ENCODE data around the gene PABPC1L. TPM values are rescaled to one million over a fixed set of nuclear protein-coding genes. Genes with fewer than 3 reads are reported as not detected.

Gene PABPC1L
- total RNA-seq, 1 experiment from 2014 or later = 102 TPM

GRCh38 chr20:44966030-44966961, 56.4 kb downstream of the PABPC1L start, which contains the start of gene STK4:
Gene STK4, plus strand, starts transcription at chr20:44966512. Its CDS starts 57 bp downstream, at chr20:44966569.
- Histone ChIP-seq H3K27ac (ENCODE audit: low read length) (peak within 1 kb of the TSS; percentile 88), H3K9me3 (ENCODE audit: control insufficient read depth, insufficient read depth, low read depth, low read length) (no peaks in the 10 kb centered on the region), H3K4me3 (ENCODE audit: low read depth in 2 of 2, low read length in 2 of 2) (peak within 1 kb of the TSS; percentile 94 to 99), H3K27me3 (ENCODE audit: control insufficient read depth, insufficient read depth, low read length) (no peaks in the 10 kb centered on the region), H3K4me1 (ENCODE audit: control insufficient read depth, insufficient read depth, low read length) (peaks cover 31% of the 10 kb centered on the region), H3K36me3 (ENCODE audit: control insufficient read depth, insufficient read depth, low read length) (peaks cover 3% of the 10 kb centered on the region; the same call in 1 of the 2 replicates)
- TF ChIP-seq CTCF (IDR thresholded peaks at IDR 0.05) (peak; percentile 72), SIN3A (IDR thresholded peaks at IDR 0.05; ENCODE audit: borderline replicate concordance, insufficient read depth, low read depth, low read length) (0 out of 2 replicates have a peak, but pooled peaks have one; percentile 41), TCF7L2 (IDR thresholded peaks at IDR 0.05; ENCODE audit: low read depth, low read length) (no peak), REST (IDR thresholded peaks at IDR 0.05; ENCODE audit: insufficient read depth in 1 of 2, low read depth in 2 of 2, low read length in 1 of 2) (no peak), POLR2AphosphoS5 (IDR thresholded peaks at IDR 0.05; ENCODE audit: low read depth, low read length) (peak; percentile 73; the same call in 1 of the 2 replicates)
- POLR2A ChIA-PET = interaction anchor here (0.6 kb wide), 1 partner anchor 536 kb away, joined by 3 read pairs; no protein-coding TSS in a partner anchor
- ATAC-seq (peak; percentile 98), DNase-seq (ENCODE audit: low read depth, low spot score) (peak; percentile 69)
- in situ Hi-C loops (cut with HindIII; ENCODE audit: low pct_unique_long_range_greater_than_20kb, low sequenced_read_pairs) (no loop called here), intact Hi-C loops (cut with micrococcal nuclease; ENCODE audit: unreplicated experiment) (no loop called here)
- no TSS peak for BruUV-seq (replicated peaks)
- CTCF ChIA-PET = no interaction called here

- peaks cover 31% of the 10 kb centered on the region for H3K4me1 ChIP-seq (ENCODE audit: control insufficient read depth, insufficient read depth, low read length)
- H3K4me3 ChIP-seq (ENCODE audit: low read depth in 2 of 2, low read length in 2 of 2) = peak overlapping the region; percentile 94 to 99
- DNase-seq (ENCODE audit: low read depth, low spot score) (no peak), ATAC-seq (no peak)
- no peak for TF ChIP-seq REST (IDR thresholded peaks at IDR 0.05; ENCODE audit: insufficient read depth in 1 of 2, low read depth in 2 of 2, low read length in 1 of 2)
- no peak for TF ChIP-seq SIN3A (IDR thresholded peaks at IDR 0.05; ENCODE audit: borderline replicate concordance, insufficient read depth, low read depth, low read length)
- no peak for TF ChIP-seq TCF7L2 (IDR thresholded peaks at IDR 0.05; ENCODE audit: low read depth, low read length)
- TF ChIP-seq POLR2AphosphoS5 (IDR thresholded peaks at IDR 0.05; ENCODE audit: low read depth, low read length) = no peak
- no peak for TF ChIP-seq CTCF (IDR thresholded peaks at IDR 0.05)
- POLR2A ChIA-PET = no interaction called here
- intact Hi-C loops (cut with micrococcal nuclease; ENCODE audit: unreplicated experiment) (no loop called here), in situ Hi-C loops (cut with HindIII; ENCODE audit: low pct_unique_long_range_greater_than_20kb, low sequenced_read_pairs) (no loop called here)
- BruUV-seq (replicated peaks) = TSS peak; percentile 67
- no peaks in the 10 kb centered on the region for H3K27me3 ChIP-seq (ENCODE audit: control insufficient read depth, insufficient read depth, low read length)
- peak overlapping the region; percentile 88 for H3K27ac ChIP-seq (ENCODE audit: low read length)
- H3K36me3 ChIP-seq (ENCODE audit: control insufficient read depth, insufficient read depth, low read length) = peaks cover 6% of the 10 kb centered on the region
- CTCF ChIA-PET = no interaction called here
- H3K9me3 ChIP-seq (ENCODE audit: control insufficient read depth, insufficient read depth, low read depth, low read length) = no peaks in the 10 kb centered on the region
Observed at GRCh38 chr20:44967207-44967807, 57.4 kb downstream of the PABPC1L start.

Data from Panc1 (cell line).